GM20000 (cell line): Measurements from ENCODE around the gene ZBTB7B.

Source experiments
- DNase-seq: peaks from one replicate; pipeline ENCODE4 v3.0.0; 2012; ENCODE audit warnings: low spot score
- TF ChIP-seq, protein P1 (sequence below): IDR thresholded peaks from 2 replicates; pipeline ENCODE4 v1.5.1; 2012; ENCODE audit warnings: mild to moderate bottlenecking, control low read depth; ENCODE audit errors: extremely low read depth, missing control alignments

Gene ZBTB7B

DNA sequence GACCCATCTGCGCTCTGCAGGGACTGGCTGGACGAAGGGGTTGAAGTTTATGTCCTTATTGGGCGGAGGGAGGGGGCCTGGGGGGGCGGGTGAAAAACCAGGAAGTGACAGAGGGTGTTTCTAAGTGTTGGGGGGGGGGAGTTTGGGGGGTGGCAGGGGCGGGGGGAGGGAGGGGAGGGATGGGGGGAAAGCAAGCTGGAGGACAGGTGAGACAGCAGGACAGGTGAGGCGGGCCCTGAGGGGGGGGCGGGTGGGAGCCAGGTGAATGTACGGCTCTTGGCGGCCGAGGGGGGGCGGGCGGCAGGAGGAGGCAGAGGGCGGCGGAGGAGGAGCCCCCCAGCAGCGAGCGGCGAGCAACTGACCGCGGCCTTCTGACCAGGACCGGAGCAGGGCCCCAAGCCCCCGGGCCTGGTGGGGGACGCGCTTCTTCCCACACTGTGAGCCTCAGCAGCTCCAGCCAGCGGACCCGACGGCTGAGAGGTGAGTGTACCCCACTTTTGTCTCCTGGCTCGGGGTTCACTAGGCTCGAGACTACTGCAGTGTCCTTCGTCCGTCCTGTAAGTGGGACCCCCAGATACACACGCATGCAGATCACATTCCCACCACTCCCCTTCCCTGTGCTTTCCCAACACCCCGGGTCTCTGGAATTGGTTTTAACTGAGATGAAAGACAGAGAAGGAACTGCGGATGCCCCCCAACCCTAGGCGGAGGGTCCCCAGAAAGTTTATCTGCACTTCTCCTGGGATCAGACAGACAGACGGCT lies at the start of gene ZBTB7B:
Gene ZBTB7B (plus strand): TSS at position 339 of the 763 bp plus-strand sequence. CDS start 11,859 bp downstream, outside the sequence.
- DNase-seq, result peak; percentile 81
- TF ChIP-seq, protein P1, sequence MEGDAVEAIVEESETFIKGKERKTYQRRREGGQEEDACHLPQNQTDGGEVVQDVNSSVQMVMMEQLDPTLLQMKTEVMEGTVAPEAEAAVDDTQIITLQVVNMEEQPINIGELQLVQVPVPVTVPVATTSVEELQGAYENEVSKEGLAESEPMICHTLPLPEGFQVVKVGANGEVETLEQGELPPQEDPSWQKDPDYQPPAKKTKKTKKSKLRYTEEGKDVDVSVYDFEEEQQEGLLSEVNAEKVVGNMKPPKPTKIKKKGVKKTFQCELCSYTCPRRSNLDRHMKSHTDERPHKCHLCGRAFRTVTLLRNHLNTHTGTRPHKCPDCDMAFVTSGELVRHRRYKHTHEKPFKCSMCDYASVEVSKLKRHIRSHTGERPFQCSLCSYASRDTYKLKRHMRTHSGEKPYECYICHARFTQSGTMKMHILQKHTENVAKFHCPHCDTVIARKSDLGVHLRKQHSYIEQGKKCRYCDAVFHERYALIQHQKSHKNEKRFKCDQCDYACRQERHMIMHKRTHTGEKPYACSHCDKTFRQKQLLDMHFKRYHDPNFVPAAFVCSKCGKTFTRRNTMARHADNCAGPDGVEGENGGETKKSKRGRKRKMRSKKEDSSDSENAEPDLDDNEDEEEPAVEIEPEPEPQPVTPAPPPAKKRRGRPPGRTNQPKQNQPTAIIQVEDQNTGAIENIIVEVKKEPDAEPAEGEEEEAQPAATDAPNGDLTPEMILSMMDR, result no peak

DNA sequence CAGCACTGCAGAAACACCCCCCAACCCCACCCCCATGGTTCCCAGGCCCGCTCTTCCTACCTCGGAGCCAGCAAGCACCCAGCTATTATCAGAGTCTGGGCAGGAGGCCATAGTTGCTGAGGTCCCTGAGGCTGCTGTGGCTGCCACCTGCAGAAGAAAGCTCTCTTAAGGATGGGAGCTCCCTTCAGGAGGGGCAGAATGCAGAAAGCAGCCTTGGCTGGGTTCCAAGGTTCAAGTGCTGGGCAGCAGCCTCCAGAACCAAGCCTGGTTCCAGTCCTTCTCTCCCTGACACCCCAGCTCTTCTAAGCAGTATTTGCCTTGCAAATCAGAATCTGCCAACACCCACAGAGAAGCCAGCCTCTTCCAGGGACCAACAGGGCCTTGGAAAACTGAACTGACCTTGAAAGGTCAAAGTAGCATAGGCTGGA lies 49.0 kb upstream of the ZBTB7B start:
- no peak for DNase-seq
- TF ChIP-seq, protein P1, result no peak

DNA sequence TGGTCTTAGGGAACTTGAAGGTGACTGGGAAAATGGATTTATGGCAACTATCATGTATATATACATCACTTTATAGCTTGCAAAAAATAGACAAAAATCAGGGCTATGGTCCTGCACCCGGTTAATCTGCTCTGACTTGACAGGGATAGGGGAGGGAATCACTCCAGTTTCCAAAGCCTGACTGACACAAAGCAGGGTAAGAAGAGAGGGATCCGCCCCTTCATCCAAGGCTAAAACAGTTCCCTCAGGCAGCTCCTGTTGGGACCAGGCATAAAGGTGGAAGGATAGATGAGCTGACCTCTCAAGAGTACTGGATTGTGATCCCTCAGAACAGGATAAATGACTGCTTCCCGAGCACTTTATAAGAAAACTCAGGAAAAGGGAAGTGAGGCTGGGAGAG lies 48.1 kb upstream of the ZBTB7B start:
- TF ChIP-seq, protein P1, result no peak
- DNase-seq, result no peak

GRCh38 chr1:154955039-154955717 lies 47.4 kb upstream of the ZBTB7B start:
- TF ChIP-seq, protein P1, result no peak
- DNase-seq, result peak; percentile 78

- TF ChIP-seq, protein P1, result no peak
- peak; percentile 94 for DNase-seq
These were observed 46.7 kb upstream of the ZBTB7B start, which contains the start of gene PBXIP1 for GRCh38 chr1:154955718-154956543. Gene PBXIP1, minus strand, starts transcription at chr1:154956099. Its CDS starts 2,378 bp downstream, at chr1:154953721.

DNA sequence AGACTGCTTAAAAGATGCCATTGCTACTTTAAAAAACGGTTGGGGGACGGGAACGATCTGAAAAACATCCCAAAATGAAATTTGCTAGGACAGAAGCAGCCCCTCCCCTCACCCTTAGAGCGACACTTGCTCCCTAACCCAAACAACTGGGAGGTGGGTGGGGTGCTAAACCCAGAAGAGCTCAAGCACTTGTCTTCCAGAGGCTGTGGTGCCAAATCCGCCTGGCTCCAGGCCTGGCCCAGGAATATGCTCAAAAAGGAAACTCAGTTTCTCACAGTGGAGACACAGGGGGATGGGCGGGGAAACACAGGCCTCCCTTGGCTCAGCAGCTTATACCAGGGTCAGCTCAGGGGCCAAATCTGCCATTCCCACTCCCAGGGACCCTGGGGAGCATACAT lies 46.1 kb upstream of the ZBTB7B start:
- TF ChIP-seq, protein P1, result no peak
- no peak for DNase-seq
